Measurements from ENCODE around the gene WARS2.
A peak's percentile ranks its signal among the peaks of the same experiment; 100 is the strongest.

WARS2 gene

GRCh38 chr1:118984086-118984721, 156.2 kb downstream of the WARS2 start:
- DNase-seq, result peak; percentile 83

GRCh38 chr1:118983558-118984041, 156.9 kb downstream of the WARS2 start:
- no peak for DNase-seq

GRCh38 chr1:118982821-118983557, 157.5 kb downstream of the WARS2 start:
- peak; percentile 56 for DNase-seq

- DNase-seq, result no peak
These were observed 158.2 kb downstream of the WARS2 start for GRCh38 chr1:118982266-118982665.

GRCh38 chr1:118981436-118981835, 159.0 kb downstream of the WARS2 start:
- DNase-seq, result no peak

Data from right kidney (tissue), 1 donor.